Stimulated activated naive CD4-positive, alpha-beta T cell (primary cell): ENCODE results near the gene SMARCD3.

Experiments used
- DNase-seq, 6 experiments: peaks; one replicate each; lab custom pipeline; 2025; lab: John Stamatoyannopoulos, UW

Gene SMARCD3

DNA sequence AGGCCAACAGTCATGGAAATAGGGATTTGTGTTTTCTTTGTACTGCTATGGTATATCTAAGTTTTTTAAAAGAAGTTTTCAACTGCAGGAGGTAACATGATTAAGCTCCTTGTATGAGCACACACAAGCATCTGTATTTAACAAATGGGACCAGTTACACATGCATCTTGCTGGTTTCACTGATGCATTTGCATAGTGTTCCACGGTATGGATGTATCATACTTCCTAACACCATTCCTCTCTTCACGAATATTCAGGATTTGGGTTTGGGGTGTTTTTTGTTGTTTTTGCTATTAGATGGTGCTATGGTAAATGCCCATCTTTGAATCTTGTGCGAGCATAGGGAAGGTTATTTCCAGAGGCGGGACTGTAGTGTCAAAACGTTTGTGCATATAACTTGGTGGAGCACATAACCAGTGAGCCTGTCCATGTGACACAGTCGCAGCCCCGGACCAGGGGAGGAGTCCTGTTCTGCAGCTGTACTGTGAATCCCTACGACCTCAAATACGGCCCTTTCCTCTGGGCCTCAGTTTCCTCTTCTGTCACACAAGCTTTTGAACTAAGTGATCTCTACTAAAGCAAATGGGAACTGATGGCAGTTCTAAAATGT lies 40.1 kb downstream of the SMARCD3 start:
- no peak for DNase-seq

GRCh38 chr7:151207804-151208203 lies 40.7 kb downstream of the SMARCD3 start:
- no peak for DNase-seq

DNA sequence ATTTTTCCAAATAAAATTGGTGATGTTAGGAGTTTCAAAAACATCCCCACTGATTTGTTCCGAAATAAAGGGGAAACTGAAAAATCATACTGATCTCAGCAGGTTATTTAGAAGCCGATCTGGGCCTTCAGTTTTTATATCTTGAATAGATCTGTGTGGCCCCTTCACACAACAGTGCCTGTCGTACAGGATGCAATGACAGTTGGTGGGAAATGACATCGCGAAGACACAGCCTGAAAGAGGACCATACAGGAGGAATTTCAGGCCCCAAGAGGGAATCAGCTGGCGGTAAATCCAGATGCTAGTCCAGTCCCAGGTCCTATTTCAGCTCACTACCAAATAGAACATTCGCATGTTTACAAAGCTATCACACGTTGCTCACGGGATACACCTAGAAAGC lies 41.2 kb downstream of the SMARCD3 start:
- no peak for DNase-seq

- peak in 1 of 6 experiments; percentile 54 for DNase-seq
These were observed 41.6 kb downstream of the SMARCD3 start for GRCh38 chr7:151206914-151207313.

DNA sequence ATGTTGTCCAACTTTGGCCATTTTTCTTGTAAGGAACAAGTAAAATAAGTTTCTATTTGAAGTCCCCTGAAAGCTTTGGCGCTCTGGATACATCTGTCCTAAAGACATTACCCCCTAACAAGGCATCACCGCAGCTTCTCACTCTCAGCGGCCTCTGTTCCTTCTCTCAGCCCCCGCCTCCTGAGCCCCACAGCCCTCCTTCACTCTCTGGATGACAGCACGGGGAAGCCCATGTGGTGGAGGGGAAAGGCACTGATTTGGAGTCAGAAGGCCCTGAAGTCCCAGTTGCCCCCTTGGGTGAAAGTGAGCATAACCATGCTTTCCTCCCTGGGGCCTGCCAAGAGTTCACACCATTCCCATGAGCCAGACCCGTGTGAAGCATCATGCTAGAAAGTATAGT lies 42.8 kb downstream of the SMARCD3 start:
- DNase-seq: no peak

- no peak for DNase-seq
These were observed 44.0 kb downstream of the SMARCD3 start for GRCh38 chr7:151204383-151205032.

- DNase-seq: no peak
These were observed 45.7 kb downstream of the SMARCD3 start for GRCh38 chr7:151202836-151203235.

- no peak for DNase-seq
These were observed 46.7 kb downstream of the SMARCD3 start for GRCh38 chr7:151201751-151202150.

DNA sequence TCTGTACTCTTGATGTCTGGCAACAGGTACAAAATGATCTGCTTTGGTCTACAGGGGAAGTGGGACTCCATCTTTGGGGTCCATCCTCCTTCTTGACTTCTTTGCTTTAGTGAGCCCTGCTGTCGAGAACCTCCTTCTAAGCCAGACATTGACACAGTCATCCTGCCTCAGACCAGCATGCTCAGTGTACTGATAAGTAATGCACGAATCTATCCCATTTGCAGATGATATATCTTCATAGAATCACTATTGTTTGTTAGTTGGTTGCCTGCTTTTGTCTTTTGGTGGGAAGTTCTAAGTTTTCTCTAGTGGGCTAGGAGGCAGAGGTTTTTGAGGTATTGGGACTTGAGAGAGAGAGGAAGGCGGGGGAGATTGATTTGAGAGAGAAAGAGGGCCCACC lies 47.1 kb downstream of the SMARCD3 start:
- no peak for DNase-seq

DNA sequence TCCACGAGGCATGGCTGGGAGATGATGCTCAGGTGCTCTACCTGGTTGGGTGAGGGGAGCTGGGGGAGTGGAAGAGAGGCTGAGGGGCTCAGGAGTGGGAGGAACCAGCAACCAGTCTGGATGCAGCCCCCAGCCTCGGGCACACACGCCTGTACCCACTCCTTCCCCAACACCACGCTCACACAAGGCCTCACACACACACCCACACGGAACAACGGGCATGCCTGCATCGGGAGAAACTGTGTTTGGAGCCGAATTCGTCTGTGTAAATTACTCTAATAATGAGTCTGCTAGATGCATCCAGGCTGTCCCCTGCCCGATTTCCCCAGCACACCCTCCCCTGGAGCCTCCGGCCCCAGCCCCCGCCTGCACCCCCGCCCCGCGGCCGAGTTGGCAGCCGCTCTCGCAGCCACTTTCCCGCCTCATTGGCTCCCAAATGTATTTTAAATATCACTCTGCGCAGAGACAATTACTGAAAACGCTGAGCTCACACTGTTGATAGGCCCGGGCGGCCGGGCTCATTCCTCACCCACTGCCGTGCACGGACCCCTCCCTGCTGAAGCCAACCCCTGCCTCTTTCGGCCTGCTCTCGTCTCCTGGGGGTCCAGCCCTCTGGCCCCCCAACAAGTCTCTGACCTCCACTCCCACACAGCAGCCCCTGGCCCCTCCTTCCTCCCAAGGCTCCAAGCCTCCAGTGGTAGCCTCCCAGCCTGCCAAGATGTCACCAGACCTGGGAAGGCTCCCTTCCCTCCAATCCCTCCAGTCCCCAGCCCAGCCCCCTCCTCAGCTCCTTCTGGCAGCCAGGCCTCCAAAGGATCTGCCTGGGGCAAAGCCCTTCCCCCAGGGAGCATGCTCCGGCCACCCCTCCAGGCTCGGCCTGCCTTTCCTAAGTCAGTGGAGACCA lies 49.3 kb downstream of the SMARCD3 start:
- DNase-seq: no peak

GRCh38 chr7:151197932-151198331 lies 50.6 kb downstream of the SMARCD3 start:
- no peak for DNase-seq

DNA sequence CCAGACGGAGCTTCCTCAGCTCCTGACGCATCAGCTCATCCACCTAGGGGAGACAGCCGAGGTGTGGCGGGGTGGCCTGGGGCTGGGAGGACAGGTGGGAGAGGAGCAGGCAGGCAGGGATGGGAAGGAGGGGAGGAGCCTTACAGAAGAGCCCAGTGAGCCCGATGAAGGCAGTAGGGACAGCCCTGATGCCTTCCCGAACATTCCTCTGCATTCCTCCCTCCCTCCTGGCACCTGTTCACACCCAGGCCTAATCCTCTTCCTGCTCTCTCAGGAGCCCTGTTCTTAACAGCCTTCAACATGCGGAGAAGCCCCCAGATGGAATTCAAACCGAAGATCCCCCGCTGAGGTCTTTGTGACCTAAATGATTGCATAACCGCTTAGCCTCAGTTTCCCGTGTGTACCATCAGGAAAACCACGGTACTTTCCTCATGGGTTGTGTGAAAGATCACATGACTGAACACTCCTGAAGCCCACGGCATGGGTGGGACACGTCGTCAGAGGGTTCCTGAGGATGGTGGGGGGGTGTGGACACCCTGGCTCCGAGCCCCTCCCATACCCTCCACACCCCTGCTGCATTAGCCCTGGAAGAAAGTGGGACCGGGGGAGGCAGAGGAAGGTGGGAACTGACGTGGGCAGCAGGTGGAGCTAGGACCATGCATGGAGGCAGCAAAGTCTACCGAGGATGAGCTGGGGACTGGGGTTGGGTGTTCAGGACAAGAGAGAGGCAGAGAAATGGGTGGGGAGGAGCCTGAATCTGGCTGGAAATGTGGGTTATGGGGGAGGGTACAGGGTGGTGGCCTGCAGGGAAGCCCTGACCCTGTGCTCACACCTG lies 52.7 kb downstream of the SMARCD3 start:
- DNase-seq: no peak

- no peak for DNase-seq
These were observed 54.3 kb downstream of the SMARCD3 start for GRCh38 chr7:151194188-151194587.

- no peak for DNase-seq
These were observed 55.1 kb downstream of the SMARCD3 start for GRCh38 chr7:151193203-151193978.

DNA sequence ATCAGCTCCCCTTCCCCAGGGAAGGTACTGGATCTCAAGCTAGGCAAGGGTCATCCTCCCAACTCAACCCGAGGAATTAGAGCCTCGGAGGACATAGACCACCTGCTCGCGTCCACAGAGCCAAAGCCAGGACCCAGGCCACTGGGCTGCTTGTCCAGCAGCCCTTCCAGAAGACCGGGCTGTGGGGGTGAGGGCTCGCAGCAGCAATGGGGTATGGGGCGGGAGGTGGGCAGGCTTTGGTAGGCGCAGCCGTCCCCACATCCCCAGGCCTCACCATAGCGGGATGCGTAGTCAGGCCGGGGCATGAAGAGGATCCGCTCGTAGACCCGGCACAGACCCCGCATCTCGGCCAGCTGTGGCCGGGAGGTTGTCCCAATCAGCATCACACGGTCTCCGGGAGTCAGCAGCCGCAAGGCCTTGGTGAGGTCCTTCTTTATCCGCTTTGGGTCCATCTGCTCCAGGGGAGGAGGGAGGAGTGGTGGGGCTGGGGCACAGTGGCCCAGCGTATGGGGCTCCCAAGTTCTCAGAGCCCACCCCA lies 56.4 kb downstream of the SMARCD3 start:
- no peak for DNase-seq

GRCh38 chr7:151191544-151191943 lies 57.0 kb downstream of the SMARCD3 start:
- no peak for DNase-seq

DNA sequence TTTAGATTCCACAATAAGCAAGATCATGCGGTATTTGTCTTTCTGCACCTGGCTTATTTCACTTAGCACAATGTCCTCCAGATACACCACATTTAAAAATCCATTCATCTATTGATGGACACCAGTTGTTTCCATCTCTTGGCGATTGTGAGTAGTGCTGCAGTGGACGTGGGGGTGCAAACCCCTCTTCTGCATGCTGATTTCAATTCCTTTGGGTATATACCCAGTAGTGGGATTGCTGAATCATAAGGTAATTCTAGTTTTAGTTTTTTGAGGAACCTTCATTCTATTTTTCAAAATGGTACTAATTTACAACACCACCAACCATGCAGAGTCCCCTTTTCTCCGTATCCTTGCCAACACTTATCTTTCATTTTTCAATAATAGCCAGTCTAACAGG lies 59.5 kb downstream of the SMARCD3 start:
- no peak for DNase-seq
